NCI-H146 treated with DMSO at 0.1 percent for 48 hours (cell line): ENCODE results near the gene GORASP2.

Experiments
- DNase-seq: peaks from one replicate; lab custom pipeline; 2025; ENCODE audit not compliant: unreplicated experiment; lab: John Stamatoyannopoulos, UW

The GORASP2 gene

DNA sequence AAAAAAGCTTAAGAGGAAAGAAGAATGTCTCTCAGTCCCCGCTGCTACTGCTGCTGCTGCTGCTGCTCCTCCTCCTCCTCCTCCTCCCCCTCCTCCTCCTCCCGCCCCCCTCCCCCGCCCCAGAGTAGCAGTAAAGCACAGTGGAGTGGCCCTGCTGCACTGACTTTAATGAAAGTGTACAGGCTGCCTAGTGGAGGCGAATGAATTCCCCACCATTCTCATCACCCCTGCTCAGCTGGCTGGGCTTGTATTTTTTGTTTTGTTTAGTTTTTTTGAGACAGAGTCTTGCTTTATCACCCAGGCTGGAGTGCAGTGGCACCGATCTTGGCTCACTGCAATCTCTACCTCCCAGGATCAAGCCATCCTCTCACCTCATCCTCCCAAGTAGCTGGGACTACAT, 34.3 kb downstream of the GORASP2 start:
- DNase-seq = no peak

DNA sequence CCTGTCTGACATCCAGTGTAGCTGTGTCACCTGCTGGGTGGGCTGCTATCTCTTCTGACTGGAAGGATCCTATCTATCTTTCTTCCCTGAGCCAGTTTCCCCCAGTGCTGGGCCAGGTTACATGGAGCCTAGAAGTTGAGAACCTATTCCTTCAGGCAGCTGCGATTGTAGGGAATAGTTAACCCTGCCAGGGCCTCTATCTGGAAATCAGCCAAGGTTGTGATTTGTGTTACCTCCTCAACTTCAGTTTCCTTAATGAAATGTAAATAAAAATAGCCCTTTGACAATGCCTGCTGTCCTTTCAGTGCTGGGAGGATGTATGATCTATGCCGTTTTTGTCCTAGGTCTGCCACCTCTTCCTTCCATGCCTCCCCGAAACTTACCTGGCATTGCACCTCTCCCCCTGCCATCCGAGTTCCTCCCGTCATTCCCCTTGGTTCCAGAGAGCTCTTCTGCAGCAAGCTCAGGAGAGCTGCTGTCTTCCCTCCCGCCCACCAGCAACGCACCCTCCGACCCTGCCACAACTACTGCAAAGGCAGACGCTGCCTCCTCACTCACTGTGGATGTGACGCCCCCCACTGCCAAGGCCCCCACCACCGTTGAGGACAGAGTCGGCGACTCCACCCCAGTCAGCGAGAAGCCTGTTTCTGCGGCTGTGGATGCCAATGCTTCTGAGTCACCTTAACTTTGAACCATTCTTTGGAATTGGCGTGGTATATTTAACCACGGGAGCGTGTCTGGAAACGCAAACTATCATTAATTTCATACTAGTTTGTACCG, 36.6 kb downstream of the GORASP2 start:
- no peak for DNase-seq

DNA sequence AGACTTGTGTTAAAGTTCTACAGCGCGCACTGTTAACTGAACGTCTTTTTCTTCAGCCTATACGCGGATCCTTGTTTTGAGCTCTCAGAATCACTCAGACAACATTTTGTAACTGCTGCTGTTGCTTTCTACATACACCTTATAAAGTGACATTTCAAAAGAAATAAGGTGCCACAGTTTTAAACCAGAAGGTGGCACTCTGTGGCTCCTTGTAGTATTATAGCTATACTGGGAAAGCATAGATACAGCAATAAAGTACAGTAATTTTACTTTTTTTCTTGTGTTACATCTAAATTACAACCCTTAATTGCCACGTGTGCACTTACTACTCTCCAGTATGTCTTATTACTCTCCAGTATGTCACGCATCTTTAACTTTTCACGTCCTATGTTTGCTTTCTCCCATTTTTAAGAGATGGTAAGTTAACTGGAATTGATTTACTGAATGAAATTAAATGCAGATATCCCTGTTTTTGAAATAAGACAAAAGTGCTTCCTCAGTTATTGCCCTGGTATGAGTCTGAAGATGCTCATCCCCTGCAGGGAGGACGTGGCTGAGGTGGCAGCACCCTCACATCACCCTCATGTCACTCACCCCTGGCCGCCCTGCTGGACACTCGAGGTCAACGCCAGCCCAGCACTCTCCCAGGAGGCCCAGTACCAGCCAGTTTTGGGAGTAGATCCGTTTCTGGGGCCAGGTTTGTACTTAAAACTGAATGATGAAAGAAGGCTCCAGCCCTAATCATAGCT, 37.8 kb downstream of the GORASP2 start:
- no peak for DNase-seq

DNA sequence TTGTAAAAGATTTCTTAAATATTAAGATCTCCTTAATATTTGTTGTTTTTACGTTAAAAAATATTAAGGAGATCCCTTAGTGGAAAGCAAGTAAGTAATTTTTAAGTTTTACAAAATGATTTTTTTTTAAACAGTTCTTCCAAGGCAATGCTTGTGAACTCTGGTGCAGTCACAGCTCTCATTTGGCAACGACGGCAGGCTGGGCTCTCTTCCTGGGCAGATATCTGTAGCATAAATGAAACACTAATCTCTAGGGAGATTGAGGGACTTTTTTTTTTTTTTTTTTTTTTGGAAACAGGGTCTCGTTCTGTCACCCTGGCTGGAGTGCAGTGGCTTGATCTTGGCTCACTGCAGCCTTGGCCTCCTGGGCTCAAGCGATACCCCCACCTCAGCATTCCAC, 38.5 kb downstream of the GORASP2 start:
- no peak for DNase-seq

DNA sequence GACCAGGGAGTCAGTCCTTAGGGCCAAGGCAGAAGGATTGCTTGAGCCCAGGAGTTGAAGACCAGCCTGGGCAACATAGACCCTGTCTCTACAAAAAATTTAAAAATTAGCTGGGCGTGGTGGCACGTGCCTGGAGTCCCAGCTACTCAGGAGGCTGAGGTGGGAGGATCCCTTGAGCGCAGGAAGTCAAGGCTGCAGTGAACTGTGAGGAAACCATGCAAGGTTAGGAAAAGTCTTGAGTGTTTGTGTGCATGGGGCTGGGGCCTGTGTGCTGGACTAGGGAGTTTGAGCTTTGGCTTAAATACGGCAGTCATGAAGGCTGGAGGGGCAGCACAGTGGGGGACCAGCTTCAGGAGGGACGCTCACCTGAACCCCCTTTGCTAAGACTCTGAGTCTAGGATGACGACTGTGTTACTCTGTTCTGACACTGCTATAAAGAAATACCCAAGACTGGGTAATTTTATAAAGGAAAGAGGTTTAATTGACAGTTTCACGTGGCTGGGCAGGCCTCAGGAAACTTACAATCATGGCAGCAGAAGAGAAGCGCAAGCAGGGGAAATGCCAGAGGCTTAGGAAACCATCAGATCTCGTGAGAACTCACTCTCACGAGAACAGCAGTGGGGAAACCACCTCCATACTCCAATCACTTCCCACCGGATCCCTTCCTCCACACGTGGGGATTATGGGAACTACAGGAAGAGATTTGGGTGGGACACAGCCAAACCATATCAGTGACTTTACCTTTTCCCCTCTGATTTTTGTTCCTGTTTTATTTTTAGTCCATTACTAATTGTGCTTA, 39.4 kb downstream of the GORASP2 start:
- DNase-seq = no peak

DNA sequence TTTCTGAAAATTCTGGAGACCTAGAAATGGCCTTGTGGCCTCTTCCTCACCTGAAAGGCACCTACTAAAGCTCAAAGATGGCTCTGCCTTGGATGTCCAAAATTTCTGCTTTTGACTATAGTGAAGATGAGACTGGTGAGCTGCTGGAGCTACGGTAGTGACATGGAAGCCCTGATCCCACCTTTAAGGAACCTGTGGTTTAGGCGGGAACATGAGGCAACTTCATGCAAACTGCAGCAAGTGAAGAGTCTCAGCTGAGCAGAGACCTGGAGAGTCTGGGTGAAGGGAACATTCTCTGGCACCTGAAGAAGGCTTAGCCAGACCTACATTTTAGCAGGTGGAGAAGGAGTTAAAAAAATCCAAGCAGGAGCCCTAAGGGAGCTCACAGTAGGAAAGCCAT, 40.0 kb downstream of the GORASP2 start:
- no peak for DNase-seq

DNA sequence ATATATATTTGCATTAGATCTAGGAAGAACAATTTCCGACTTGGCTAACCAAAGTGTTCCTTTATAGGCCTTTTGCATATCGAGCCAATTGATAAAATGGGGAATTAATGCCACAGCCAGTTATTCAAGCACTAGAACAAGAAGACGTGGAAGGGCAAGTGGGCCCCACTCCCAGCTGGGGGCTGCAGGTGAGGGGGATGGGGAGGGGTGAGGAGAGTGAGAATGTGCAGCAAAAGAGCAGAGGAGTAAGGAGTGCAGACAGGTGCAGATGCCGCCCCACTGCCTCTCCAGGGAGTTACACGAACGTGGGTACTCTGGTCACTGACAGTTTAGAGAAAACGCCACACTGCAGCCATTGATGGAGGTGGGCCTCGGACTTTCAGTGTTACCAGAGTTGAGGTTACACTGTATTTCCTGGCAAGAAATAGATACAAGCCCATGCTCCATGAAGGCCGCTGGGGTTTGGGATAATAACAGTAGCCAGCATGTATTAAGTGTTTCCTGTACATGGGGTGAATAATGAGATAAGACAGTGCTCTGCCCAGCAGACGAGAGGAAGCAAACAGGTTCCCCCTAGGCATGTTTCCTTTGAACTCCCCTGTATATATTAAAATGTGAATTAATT, 40.9 kb downstream of the GORASP2 start:
- DNase-seq = no peak

DNA sequence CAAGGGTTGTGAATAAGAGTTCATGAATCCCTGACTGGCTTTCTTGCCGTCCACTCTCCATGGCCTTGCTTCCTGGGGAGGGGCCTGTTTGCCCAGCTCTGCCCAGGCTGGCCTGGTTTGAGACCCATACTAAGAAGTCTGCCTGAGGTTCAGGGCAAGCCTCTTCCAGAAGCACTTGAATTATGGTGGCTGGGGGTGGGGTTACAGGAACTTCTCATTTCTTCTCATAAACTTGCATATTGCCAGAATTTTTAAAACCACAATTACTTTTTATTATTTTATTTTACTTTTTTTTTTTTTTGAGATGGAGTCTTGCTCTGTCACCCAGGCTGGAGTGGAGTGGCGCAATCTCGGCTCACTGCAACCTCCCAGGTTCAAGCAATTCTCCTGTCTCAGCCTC, 42.0 kb downstream of the GORASP2 start:
- DNase-seq = no peak

DNA sequence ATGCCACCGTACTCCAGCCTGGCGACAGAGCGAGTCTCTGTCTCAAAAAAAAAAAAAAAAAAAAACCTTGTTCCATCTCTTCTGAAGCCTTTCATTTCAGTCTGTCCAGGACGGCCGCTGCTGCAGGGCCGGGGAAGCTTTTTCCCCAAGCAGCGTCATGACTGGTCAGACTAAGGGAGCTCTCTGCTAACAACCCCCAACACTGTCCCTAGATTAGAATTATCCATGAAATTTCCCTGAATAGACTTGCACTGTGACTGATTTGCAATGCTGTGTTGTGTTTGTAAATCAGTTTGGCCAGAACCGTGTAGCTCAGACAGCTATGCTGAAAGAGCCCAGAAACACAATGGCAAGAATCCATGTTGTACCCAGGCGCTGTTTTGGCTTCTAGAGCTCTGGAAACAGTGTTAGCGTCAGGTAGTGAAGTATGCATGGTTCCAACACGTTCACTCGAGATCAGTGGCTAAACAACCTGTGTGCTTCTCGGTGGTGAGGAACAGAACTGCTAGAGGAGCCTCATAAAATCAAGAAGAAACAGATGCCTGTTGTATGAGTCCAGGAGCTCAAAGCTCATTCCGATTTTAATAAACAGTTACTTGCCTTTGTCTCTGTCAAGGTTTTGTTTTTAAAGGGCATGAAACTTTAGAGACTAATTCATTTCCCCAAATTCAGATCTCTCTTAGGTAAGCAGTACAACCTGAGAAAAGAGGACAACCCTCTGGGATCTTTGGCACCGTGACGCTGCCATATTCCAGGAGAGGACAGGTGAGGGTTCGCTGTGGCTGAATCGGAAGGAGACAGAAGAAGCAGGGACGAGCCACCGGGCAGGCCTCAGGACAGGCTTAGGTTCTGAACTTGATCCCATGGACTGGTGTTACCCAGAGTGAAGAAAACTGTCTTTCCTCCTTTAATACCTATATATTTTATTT, 43.5 kb downstream of the GORASP2 start:
- no peak for DNase-seq

DNA sequence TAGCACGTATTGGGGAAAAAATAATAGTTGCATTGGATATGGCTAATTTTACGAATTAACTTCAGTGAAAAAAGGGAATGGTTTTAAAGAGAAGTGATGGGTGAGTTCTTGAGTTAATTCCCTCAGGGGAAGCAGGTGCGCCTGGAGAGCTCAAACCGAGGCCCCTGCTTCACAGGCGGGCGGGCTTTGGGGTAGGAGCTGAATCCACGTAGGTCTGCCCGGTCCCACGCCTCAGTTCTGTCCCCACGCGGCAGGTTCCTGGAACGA, 44.1 kb downstream of the GORASP2 start:
- no peak for DNase-seq

DNA sequence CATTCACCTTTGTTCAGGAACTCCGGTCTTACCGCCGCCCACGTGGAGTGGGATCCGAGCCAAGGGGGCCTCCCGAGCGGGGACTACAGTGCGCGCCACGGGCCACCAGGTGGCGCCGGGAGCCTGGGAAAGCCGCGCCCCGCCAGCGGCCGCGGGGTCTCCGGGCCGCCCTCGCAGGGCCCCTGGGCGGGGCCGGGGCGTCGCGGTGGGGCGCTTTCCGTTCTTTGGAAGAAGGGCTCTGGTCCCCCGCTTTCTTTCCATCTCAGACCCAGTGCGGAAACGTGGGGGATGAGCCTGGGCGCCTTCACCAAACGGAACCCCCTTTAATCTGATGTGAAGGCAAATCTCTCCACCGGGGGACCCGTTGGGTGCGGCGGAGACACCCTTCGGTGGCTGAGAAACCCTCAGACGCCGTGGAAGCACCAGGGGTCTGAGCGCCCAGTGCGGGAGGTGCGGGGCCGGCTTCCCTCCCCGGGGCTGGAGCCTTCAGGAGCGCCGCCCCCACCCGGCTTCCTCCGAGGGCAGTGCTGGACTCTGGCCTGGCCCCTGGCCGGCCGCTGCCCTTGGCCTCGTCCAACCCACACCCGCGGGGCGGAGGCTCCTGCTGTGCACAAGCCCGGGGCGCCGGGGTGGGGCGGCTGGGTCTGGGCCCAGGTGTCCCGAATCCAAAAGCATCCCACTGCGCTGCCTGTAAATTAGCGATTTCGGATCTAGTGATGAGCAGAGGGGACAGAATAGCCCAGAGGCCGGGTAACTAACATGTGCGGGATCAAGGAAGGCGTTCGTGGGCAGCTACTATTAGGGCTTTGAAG, 44.6 kb downstream of the GORASP2 start:
- DNase-seq = peak; percentile 59

DNA sequence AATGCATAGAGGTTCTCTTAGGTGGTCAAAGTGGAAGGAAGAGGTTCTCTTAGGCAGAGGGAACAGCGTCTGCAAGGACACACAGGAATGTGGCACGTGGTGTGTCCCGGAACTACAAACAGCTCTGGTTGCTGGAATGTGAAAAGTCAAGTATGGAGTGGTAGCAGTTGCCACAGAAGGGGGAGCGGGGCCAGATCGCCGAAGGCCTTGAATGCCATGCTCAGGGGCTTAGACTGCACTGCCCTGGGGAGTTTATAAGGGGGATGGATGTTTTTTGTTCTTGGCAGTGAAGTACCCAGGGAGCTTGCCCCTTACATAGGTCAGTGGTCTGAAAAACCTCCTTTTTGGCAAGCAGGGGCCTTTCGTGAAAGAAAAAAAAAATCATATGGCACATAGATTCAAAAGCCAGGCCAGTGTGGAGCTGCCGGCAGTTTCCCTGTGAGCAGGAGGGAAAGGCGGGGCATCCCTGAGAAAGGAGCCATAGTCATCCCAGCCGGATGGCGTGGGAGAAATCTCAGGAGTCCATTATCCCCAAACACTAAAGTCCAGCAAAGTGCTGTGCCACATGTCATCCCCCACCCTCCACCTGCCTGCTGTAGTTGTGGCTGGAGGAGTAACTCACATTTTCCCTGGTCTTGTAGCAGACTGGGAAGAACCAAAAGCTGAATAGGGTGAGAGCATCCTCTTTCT, 45.4 kb downstream of the GORASP2 start:
- no peak for DNase-seq

DNA sequence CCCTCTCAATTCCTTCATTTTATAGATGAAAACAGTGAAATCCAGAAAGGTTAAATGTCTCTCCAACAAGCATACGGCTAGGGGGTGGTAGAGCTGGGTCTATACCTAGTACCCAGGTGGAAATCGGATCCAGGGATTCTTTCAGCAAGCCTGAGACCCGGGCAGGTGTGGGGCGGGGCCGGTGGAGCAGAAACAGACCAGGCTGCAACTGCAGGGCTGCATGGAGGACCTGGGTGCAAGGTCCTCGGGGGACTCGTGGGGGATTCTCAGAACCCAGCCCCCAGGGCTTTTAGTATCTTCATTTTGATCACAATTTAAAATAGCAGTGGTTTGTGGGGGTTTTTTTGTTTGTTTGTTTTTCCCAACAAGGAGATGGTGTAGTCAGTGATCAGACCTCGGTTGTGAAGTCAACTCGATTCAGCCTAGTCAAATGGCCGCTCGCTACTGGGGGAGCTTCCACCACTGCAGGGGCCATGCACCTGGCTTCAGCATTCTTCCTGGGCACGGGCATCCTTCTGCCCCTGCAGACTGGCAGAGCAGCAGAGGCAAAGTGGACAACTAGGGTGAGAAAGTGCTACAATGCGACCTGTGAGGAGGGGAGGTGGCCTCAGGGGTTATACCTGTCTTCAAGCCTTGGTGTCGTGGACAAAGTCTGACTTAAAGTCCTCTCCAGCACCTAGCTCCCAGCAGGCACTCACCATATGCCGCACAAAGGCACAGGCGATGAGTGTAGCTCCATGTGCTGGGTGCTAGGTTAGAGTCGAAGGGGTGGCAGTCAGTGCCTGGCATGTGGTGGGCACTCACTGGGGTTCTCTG, 46.3 kb downstream of the GORASP2 start:
- DNase-seq = no peak

DNA sequence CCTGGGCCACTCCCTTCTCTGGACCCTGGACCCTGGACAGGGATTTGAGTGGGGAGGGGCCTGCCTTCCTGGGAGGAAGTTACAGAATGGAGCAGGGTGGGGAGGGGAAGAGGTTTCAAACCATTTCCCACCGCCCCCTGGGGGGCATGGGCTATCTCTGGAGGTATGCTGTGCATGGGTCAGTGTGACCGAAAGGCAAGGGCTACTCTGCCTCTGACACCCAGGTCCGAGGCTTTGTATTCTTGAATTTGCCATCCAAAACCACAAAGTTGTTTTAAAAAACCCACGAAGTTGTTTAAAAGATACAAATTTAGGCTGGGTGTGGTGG, 46.9 kb downstream of the GORASP2 start:
- no peak for DNase-seq

DNA sequence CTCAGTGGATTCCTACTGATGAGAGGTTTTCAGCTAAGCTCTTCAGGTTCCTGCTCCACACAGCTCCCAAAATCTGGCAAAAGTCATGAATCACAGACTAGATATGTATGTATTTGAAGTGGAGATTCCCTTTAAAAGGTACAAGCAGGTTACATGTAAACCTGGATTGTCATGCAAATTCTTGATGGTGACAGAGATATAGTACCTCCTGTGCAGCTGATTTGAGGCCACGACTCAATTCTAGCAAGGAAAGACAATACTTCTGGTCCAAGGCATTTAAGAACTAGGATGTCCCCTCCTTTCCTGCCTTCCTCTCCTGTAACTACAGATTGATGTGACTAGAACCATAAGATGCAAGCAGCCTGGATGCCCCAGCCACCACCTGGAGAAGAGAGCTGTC, 55.0 kb downstream of the GORASP2 start:
- no peak for DNase-seq

DNA sequence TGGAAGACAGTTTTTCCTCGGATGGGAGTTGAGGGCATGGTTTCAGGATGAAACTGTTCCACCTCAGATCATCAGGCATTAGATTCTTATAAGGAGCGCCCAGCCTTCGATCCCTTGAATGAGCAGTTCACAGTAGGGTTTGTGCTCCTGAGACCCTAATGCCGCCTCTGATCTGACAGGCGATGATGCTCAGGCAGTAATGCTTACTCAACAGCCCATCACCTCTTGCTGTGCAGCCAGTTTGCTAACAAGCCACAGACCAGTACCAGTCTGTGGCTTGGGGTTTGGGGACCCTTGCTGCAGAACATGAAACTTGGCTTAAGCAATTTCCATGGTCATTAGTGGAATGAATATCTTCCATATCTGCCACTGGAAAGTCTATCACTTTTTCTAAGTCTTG, 56.4 kb downstream of the GORASP2 start:
- no peak for DNase-seq

DNA sequence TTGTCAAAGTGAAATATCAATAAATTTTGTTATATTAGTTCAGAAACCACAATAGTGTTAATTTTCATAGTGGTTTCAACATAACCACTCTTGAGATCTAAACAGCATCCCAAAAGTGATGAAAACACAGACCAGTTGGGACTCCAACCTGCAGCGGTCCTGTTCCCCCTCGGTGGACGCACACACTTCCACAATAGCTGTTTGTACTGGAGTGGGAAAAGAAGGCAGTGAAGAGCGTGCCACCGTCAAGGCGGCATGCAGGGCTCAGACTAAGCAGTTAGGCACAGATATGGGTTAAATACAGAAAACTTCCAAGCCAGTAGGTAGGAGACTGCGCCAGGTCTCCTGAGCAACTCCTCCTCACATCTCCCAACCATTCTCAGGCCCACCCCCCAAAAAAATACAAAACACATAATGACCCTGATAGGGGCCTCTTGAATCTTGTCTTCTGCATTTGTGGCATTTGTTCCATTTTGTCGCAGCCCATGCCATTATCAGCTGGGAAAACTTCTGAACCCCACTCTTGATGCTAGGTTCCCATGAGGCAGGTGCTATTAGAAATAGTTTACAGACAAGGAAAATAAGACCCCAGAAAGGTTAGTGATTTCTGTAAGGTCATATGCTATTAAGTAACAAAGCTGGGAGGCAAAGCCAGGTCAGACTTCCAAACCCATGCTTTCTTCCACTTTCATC, 57.7 kb downstream of the GORASP2 start:
- no peak for DNase-seq
